Activated CD8-positive, alpha-beta memory T cell treated with anti-CD3 and anti-CD28 coated beads, Interleukin-2, amount 10 ng/mL, durations not matched to agents 7 days and 5 days (primary cell): Measurements from ENCODE around the gene FBXO48. TPM values are rescaled to one million over a fixed set of nuclear protein-coding genes. Genes with fewer than 3 reads are reported as not detected.
"Not testable (repeated sequence)": the region's sequence is repeated elsewhere in the genome, so short reads cannot be mapped to it uniquely, and the experiment has no call there.

Experiments
- ATAC-seq: fragments of 150-1000 bp; cut with Tn5 transposase; one replicate; pipeline ENCODE4 v1.10.0; 2021; ENCODE audit warnings: moderate library complexity
- CTCF ChIA-PET: fragments of 350-600 bp; sonication (Branson Sonifier 250); formaldehyde crosslinking; loops from one replicate; lab custom pipeline; 2021; ENCODE audit warnings: antibody characterized with exemption; lab: Charles Lee
- DNase-seq: peaks from one replicate; pipeline ENCODE4 v3.0.0-alpha.2; 2020
- H3K27ac Mint-ChIP-seq: one replicate; pipeline ENCODE4 v1.8.0; 2021; ENCODE audit warnings: mild to moderate bottlenecking, mixed read lengths
- H3K27me3 Mint-ChIP-seq: one replicate; pipeline ENCODE4 v1.8.0; 2021; ENCODE audit warnings: mixed read lengths
- H3K36me3 Mint-ChIP-seq: one replicate; pipeline ENCODE4 v1.8.0; 2021; ENCODE audit warnings: mild to moderate bottlenecking, mixed read lengths
- H3K4me1 Mint-ChIP-seq: one replicate; pipeline ENCODE4 v1.8.0; 2021; ENCODE audit warnings: mixed read lengths
- H3K4me3 Mint-ChIP-seq: one replicate; pipeline ENCODE4 v1.8.0; 2021; ENCODE audit warnings: mild to moderate bottlenecking, moderate library complexity, mixed read lengths
- H3K9me3 Mint-ChIP-seq: one replicate; pipeline ENCODE4 v1.8.0; 2022; ENCODE audit warnings: low read depth, mixed read lengths
- total RNA-seq, 2 experiments: library from RNA; stranded (reverse); gene quantifications; one replicate each; pipeline ENCODE4 v1.2.3, GENCODE V29; 2021

The FBXO48 gene
- total RNA-seq, 2 experiments from 2014 or later, result 3.3 to 3.4 TPM

DNA sequence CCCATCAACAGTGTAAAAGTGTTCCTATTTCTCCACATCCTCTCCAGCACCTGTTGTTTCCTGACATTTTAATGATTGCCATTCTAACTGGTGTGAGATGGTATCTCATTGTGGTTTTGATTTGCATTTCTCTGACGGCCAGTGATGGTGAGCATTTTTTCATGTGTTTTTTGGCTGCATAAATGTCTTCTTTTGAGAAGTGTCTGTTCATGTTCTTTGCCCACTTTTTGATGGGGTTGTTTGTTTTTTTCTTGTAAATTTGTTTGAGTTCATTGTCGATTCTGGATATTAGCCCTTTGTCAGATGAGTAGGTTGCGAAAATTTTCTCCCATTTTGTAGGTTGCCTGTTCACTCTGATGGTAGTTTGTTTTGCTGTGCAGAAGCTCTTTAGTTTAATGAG, 20.7 kb downstream of the FBXO48 start:
- H3K27me3 Mint-ChIP-seq, H3K4me3 Mint-ChIP-seq, H3K4me1 Mint-ChIP-seq, ATAC-seq, DNase-seq, H3K36me3 Mint-ChIP-seq, H3K27ac Mint-ChIP-seq, H3K9me3 Mint-ChIP-seq: not testable (repeated sequence)
- CTCF ChIA-PET, result interaction anchor here (1.1 kb wide), 1 partner anchor 17 kb away, joined by 3 read pairs; no protein-coding TSS in a partner anchor

DNA sequence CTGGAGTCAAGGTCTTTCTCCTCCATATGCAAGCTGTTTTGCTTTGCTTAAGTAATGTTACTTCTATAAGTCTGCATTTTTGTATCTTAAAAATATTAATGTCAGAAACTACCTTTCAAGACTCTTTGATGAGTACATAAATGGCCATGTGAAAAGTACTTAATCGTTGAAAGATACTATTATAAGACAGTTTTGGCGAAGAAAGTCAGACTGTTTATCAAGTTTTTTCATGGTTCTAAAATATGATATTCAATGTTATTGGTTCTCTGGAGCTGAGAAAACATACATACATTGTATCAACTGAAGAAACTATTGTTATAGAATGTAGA, 25.1 kb downstream of the FBXO48 start:
- no peaks in the 10 kb centered on the region for H3K9me3 Mint-ChIP-seq
- CTCF ChIA-PET, result interaction anchor here (0.6 to 5.8 kb wide), 36 partner anchors 10 to 322 kb away, joined by 3 to 77 read pairs (median 5); partner anchors contain the start of genes PLEK and PNO1

DNA sequence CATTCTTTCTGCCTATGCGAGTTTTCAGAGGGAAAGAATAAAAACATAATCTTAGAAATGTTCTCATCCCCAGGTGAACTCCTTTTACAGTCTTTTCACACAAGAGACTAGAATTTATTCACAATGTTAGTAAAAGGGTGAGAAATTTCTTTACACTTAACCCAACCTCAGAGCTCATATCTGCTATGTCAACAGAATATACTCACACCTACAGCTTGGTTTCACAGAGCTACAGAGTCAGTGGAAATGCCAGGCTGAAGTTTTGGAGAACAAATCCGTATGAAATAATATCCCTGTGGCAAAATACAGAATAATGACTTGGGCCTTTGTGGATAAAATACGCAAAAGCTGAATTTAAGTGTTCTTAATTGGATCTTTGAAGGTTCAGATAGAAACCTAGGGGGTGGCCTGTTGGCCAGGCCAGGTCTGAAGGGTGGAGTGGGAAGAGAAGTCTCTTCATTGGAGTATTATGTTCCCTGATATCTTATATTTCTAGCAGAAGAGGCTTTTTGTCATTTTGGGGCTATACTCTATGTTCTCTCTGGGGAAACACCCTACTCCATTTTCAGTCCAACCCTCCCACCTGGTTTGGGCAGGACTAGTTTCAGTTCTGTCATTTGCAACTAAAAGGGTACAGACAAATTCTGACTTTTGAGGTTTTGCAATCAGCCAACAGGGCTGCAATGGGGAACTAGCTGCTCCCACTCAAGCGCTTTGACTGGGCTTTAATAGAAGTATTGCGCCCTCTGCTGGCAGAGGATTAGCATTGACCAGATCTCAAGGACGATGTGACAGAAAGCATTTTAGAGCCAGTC, 25.7 kb downstream of the FBXO48 start:
- DNase-seq (peak; percentile 94), ATAC-seq (peak; percentile 96)
- no peak overlapping the region for H3K4me3 Mint-ChIP-seq
- CTCF ChIA-PET, result interaction anchor here (0.6 to 5.8 kb wide), 45 partner anchors 9 to 310 kb away, joined by 3 to 77 read pairs (median 5); partner anchors contain the start of genes PLEK and PNO1
- peaks cover 23% of the 10 kb centered on the region for H3K4me1 Mint-ChIP-seq
- peak overlapping the region; percentile 84 for H3K27ac Mint-ChIP-seq
- H3K9me3 Mint-ChIP-seq, result no peaks in the 10 kb centered on the region
- H3K36me3 Mint-ChIP-seq, result no peaks in the 10 kb centered on the region
- H3K27me3 Mint-ChIP-seq, result peaks cover 6% of the 10 kb centered on the region

More for the DNA sequence above, 25.1 kb downstream of the FBXO48 start:
- peaks cover 23% of the 10 kb centered on the region for H3K4me1 Mint-ChIP-seq
- DNase-seq (no peak), ATAC-seq (no peak)
- H3K27me3 Mint-ChIP-seq, result peaks cover 6% of the 10 kb centered on the region
- H3K27ac Mint-ChIP-seq, result no peak overlapping the region
- no peaks in the 10 kb centered on the region for H3K36me3 Mint-ChIP-seq
- no peak overlapping the region for H3K4me3 Mint-ChIP-seq

DNA sequence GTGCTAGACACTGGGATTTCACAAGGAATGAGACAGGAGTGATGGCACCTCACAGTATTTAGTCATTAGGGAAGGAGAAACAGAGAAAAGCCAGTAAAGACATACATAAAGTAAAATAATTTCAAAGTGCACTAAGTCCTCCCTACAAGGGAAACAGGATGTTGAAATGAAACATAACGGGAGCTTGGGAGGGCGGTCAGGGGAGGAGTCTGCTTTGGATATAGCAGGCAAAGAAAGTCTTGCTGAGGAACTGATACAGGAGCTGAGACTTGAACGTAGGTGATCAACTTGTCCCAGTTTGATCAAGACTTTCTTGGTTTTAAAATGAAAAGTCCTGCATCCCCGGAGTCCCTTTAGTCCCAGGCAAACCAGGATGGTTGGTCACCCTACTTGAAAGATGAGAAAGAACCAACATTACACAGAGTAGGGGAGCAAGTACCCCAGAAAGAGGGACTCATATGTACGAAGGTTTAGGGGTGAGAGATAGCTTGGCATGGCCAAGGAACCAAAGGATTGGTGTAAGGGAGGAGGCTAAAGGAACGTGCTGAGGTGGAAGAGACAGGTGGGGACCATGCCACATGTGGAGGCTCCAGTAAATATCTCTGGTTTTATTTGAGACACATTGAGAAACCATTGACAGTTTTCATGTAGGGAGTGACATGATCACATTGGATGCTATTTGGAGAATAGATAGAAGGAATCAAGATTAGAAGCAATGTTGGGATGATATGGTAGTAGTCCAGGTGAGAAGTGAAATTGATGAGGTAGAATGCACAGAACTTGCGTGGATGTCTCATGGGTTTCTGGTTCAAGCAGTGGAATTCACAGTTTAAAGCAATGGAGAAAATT, 28.4 kb downstream of the FBXO48 start:
- Mint-ChIP-seq H3K36me3 (peaks cover 1% of the 10 kb centered on the region), H3K4me3 (no peak overlapping the region), H3K27ac (no peak overlapping the region), H3K9me3 (no peaks in the 10 kb centered on the region), H3K27me3 (peaks cover 6% of the 10 kb centered on the region), H3K4me1 (peaks cover 23% of the 10 kb centered on the region)
- DNase-seq, result no peak
- CTCF ChIA-PET, result interaction anchor here (1.2 to 5.8 kb wide), 6 partner anchors 10 to 147 kb away, joined by 3 to 77 read pairs (median 10); partner anchors contain the start of gene PLEK
- ATAC-seq, result no peak

DNA sequence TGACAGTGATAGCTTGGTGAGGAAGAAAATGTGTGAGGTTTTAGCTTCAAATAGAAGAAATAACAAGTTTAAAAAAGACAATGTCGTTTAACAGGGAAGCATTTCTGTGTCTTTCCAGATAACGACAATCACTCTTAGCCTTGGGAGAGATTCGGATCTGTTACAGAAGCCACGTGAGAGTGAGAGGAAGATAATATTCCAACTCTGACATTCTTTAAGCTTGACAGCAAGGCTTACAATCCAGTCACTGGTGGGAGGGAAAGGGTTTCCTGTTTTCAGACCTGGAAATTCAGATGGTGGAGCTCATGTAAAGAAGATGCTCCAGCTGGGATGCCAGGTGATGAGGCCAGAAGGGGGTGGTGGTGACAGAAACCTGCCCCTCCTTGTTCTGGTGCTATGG, 30.8 kb downstream of the FBXO48 start:
- Mint-ChIP-seq H3K4me3 (no peak overlapping the region), H3K36me3 (peaks cover 1% of the 10 kb centered on the region), H3K4me1 (peaks cover 16% of the 10 kb centered on the region), H3K27me3 (peaks cover 4% of the 10 kb centered on the region), H3K27ac (no peak overlapping the region), H3K9me3 (no peaks in the 10 kb centered on the region)
- CTCF ChIA-PET, result interaction anchor here (1.8 kb wide), 1 partner anchor 76 kb away, joined by 10 read pairs; no protein-coding TSS in a partner anchor
- ATAC-seq (no peak), DNase-seq (no peak)

DNA sequence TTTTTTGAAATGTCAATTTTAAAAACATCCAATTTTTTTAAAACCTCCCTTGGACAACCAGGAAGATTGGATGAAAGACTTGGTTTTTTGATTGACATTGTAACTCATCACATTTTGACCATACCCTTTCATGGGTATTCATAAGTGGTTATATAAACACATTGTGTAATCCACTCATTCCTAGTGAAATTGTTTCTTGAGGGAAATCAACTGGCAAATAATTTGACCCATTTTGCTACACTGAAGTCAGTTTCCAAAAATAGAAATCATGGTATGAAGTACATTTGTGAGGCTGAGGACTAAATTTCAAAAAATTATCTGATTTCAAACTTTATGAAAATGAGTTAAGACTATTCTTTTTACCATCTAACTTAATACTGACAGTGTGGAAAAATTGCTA, 31.5 kb downstream of the FBXO48 start:
- Mint-ChIP-seq H3K27ac (no peak overlapping the region), H3K4me3 (no peak overlapping the region), H3K4me1 (peaks cover 10% of the 10 kb centered on the region), H3K9me3 (no peaks in the 10 kb centered on the region), H3K36me3 (peaks cover 1% of the 10 kb centered on the region), H3K27me3 (peaks cover 4% of the 10 kb centered on the region)
- CTCF ChIA-PET, result interaction anchor here (1.8 kb wide), 1 partner anchor 75 kb away, joined by 10 read pairs; no protein-coding TSS in a partner anchor
- no peak for DNase-seq
- no peak for ATAC-seq

DNA sequence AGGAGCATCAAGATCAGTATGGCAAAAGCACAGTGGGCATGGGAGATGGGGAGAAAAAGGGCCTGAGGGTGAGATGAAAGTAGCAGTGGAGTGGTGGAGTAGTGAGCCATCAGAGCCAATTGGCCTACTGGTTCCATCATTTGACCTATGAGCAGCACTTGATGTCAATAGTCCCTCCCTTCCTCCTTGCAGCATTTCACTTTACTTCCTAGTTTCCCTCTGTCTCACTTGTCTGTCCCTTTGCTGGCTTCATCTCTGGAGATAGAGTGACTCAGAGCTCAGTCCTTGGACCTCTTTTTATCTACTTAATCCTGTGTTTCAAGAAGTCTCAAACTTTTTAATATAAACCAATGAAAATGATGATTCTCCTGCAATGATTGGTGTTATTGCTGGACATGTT, 32.1 kb downstream of the FBXO48 start:
- CTCF ChIA-PET, result no interaction called here
- DNase-seq (no peak), ATAC-seq (no peak)
- H3K27ac Mint-ChIP-seq, result no peak overlapping the region
- H3K36me3 Mint-ChIP-seq, result peaks cover 1% of the 10 kb centered on the region
- peaks cover 4% of the 10 kb centered on the region for H3K4me1 Mint-ChIP-seq
- H3K27me3 Mint-ChIP-seq, result peaks cover 4% of the 10 kb centered on the region
- H3K9me3 Mint-ChIP-seq, result no peaks in the 10 kb centered on the region
- H3K4me3 Mint-ChIP-seq, result no peak overlapping the region

DNA sequence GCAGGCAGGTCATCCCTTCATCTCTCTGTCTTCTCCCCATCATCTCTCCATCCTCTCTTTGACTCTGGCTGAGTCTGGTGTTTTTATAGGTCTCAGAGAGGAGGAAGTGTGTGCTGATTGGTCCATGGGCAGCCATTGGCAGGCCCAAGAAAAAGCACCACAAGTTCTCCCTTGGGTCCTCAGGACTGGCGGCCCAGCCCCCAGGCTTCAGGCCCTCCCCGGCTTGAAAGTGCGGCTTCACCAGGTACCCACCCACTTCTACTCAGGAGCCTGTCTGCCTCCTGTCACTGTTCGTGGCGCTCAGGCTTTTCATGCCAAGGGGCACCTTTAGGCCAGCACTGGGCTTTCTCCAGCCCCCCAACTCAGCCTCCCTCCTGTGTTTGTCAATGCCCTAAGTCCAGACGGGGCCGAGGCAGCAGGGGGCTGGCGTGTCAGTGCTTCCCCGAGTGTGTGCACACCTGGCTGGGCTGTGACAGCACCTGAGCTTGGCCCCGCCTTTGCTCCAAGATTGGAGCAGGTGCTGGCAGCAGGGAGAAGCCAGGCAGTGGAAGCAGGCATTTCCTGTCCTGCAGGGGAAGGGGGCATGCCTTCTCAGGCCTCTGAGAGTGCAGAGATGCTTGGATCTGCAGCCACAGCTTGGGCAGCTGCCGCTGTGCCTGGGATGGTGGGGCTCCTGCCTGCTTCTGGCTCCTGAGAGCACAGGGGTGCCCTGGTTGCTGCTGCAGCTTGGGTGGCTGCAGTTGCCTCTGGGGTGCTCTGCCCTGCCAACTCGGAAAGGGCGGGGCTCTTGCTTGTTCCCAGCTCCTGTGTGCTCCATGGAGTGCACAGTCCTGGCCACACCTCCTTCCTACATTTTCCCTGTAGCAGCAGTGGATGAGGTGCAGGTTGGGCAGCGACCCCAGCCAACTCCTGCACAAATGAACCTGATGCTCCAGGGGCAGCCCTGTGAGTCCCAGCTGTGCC, 34.1 kb downstream of the FBXO48 start:
- no peak for ATAC-seq
- DNase-seq, result no peak
- no peaks in the 10 kb centered on the region for H3K9me3 Mint-ChIP-seq
- CTCF ChIA-PET, result interaction anchor here (0.6 to 2.5 kb wide), 2 partner anchors 8 to 1372 kb away, joined by 3 to 10 read pairs; no protein-coding TSS in a partner anchor
- no peak overlapping the region for H3K4me3 Mint-ChIP-seq
- H3K36me3 Mint-ChIP-seq, result peaks cover 4% of the 10 kb centered on the region
- no peaks in the 10 kb centered on the region for H3K27me3 Mint-ChIP-seq
- H3K27ac Mint-ChIP-seq, result no peak overlapping the region
- peaks cover 6% of the 10 kb centered on the region for H3K4me1 Mint-ChIP-seq

DNA sequence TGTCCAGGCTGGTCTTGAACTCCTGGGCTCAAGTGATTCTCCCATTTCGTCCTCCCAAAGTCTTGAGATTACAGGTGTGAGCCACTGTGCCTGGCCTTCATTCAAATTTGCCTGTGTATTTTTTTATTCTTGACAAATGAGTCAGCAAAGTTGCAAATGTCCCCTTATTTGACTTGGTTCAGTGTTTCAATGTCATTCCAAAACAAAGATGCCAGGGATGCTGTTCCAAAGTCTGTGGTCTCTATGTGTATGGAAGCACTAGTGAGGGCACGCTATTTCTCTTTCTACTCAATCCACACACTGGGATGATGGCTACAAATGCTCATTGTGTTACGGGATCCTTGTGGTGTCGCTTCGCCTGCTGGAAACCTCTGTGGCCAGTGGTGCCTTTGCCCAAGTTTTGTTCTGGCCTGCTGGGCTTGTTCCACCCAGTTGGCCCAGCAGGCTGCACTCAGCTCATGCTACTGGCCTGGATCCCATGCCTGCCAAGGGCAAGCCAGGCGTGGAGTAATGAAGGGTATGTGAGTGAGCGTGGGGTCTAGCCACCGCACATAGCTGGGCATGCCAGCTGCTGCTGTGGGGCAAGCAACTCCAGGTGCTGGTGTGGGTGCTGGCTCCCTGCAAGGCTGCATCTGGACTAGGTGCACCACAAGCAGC, 35.6 kb downstream of the FBXO48 start:
- H3K9me3 Mint-ChIP-seq, result no peaks in the 10 kb centered on the region
- ATAC-seq (no peak), DNase-seq (no peak)
- H3K4me1 Mint-ChIP-seq, result peaks cover 18% of the 10 kb centered on the region
- H3K27ac Mint-ChIP-seq, result no peak overlapping the region
- no peak overlapping the region for H3K4me3 Mint-ChIP-seq
- CTCF ChIA-PET, result interaction anchor here (2.5 kb wide), 1 partner anchor 10 kb away, joined by 10 read pairs; no protein-coding TSS in a partner anchor
- no peaks in the 10 kb centered on the region for H3K27me3 Mint-ChIP-seq
- peaks cover 4% of the 10 kb centered on the region for H3K36me3 Mint-ChIP-seq

DNA sequence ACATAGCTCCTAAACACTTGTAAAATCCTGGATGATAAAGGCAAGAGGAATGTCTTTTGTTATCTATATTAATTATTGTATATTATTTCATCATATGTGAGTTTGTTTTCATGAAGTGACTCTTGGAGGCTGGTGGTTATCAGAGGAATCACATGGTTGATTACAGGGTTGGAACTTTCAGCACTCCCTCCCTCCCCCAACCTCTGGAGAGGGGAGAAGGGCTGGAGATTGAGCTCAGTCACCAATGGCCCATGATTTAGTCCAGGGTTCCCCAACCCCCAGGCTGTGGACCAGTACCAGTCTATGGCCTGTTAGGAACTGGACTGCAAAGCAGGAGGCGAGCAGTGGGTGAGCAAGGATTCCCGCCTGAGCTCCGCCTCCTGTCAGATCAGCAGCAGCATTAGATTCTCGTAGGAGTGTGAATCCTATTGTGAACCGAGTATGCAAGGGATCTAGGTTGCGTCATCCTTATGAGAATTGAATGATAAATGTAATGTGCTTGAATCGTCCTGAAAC, 37.7 kb downstream of the FBXO48 start:
- no peaks in the 10 kb centered on the region for H3K27me3 Mint-ChIP-seq
- CTCF ChIA-PET, result interaction anchor here (4.8 kb wide), 1 partner anchor 11 kb away, joined by 44 read pairs; no protein-coding TSS in a partner anchor

DNA sequence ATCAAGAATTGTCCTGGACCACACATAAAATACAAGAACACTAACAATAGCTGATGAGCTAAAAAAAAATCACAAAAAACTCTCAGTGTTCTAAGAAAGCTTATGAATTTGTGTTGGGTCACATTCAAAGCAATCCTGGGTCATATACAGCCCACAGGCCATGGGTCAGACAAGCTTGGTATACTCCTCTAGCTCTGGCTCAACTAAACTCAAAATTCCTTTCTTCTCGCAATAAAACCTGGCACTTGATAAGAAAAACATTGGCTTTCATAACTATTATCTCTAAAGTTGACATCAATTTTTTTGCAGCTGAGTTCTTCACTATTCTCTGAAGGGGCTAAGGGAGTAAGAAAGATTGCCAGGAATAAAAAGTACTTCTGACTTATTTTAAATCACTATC, 38.3 kb downstream of the FBXO48 start:
- CTCF ChIA-PET, result interaction anchor here (4.8 kb wide), 1 partner anchor 11 kb away, joined by 44 read pairs; no protein-coding TSS in a partner anchor
- no peaks in the 10 kb centered on the region for H3K9me3 Mint-ChIP-seq
- peaks cover 21% of the 10 kb centered on the region for H3K4me1 Mint-ChIP-seq
- ATAC-seq (no peak), DNase-seq (no peak)
- H3K27ac Mint-ChIP-seq, result no peak overlapping the region
- peaks cover 2% of the 10 kb centered on the region for H3K36me3 Mint-ChIP-seq
- no peak overlapping the region for H3K4me3 Mint-ChIP-seq
- H3K27me3 Mint-ChIP-seq, result no peaks in the 10 kb centered on the region

More for the DNA sequence above, 37.7 kb downstream of the FBXO48 start:
- H3K36me3 Mint-ChIP-seq, result peaks cover 2% of the 10 kb centered on the region
- H3K27ac Mint-ChIP-seq, result no peak overlapping the region
- H3K9me3 Mint-ChIP-seq, result no peaks in the 10 kb centered on the region
- H3K4me1 Mint-ChIP-seq, result peaks cover 21% of the 10 kb centered on the region
- ATAC-seq (no peak), DNase-seq (no peak)
- H3K4me3 Mint-ChIP-seq, result no peak overlapping the region

DNA sequence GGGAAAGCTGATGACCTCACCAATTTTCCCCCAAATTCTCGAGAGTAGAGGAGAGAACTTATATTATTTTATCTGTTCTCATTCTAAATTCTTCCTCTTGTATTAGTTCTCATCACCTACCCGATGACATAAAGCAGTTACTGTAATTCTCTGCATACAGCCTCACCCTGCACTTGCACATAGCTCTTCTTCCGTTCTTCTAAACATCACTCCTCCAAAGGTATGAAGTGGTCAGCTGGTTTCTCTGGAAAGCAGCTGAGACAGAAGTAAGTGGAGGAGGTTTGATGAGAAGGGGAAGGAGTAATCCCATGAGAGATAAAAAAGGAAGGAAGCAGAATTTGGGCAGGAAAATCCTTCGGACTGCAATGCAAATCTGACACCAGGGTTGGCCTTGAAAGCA, 39.0 kb downstream of the FBXO48 start:
- Mint-ChIP-seq H3K4me1 (peaks cover 21% of the 10 kb centered on the region), H3K4me3 (no peak overlapping the region), H3K27ac (no peak overlapping the region), H3K27me3 (no peaks in the 10 kb centered on the region), H3K36me3 (peaks cover 2% of the 10 kb centered on the region), H3K9me3 (no peaks in the 10 kb centered on the region)
- no peak for DNase-seq
- CTCF ChIA-PET, result interaction anchor here (4.8 kb wide), 1 partner anchor 12 kb away, joined by 44 read pairs; no protein-coding TSS in a partner anchor
- ATAC-seq, result no peak
